ENCODE results near the gene CDSN. TPM values are rescaled to one million over a fixed set of nuclear protein-coding genes. Genes with fewer than 3 reads are reported as not detected.

The CDSN gene
- total and polyA plus RNA-seq, 12 donors: 0.03 to 0.08 TPM; not detected in 10

GRCh38 chr6:31111712-31112111 is 8.5 kb downstream of the CDSN start:
- H3K4me3 ChIP-seq: no peak overlapping the region
- H3K9me3 ChIP-seq (replicated peaks in 1 of 3): no peaks in the 10 kb centered on the region
- peaks cover 4% of the 10 kb centered on the region for H3K27me3 ChIP-seq
- no peak for DNase-seq
- no peak overlapping the region for H3K27ac ChIP-seq
- H3K4me1 ChIP-seq (replicated peaks in 1 of 2): no peaks in the 10 kb centered on the region
- 81 to 90% (median 85%) methylated on average over 6 to 13 of the region's 13 CpGs for WGBS, 4 donors
- intact Hi-C loops (cut with DNase I): no loop called here
- H3K36me3 ChIP-seq (replicated peaks in 1 of 2): no peaks in the 10 kb centered on the region
- no peak for TF ChIP-seq POLR2A (IDR thresholded peaks at IDR 0.05)
- TF ChIP-seq CTCF (IDR thresholded peaks at IDR 0.05): no peak

- Histone ChIP-seq H3K27me3 (peaks cover 4% of the 10 kb centered on the region), H3K9me3 (replicated peaks in 1 of 3) (no peaks in the 10 kb centered on the region), H3K4me1 (replicated peaks in 1 of 2) (no peaks in the 10 kb centered on the region), H3K36me3 (replicated peaks in 1 of 2) (no peaks in the 10 kb centered on the region), H3K27ac (no peak overlapping the region), H3K4me3 (no peak overlapping the region)
- intact Hi-C loops (cut with DNase I): no loop called here
- no peak for DNase-seq
- 70 to 77% (median 74%) methylated on average over 9 to 11 of the region's 11 CpGs for WGBS, 4 donors
- TF ChIP-seq CTCF (IDR thresholded peaks at IDR 0.05) (no peak), POLR2A (IDR thresholded peaks at IDR 0.05) (no peak)
These were observed 9.2 kb downstream of the CDSN start for GRCh38 chr6:31110825-31111582.

GRCh38 chr6:31107052-31107451 is 13.2 kb downstream of the CDSN start:
- TF ChIP-seq CTCF (IDR thresholded peaks at IDR 0.05) (no peak), POLR2A (IDR thresholded peaks at IDR 0.05) (no peak)
- Histone ChIP-seq H3K27me3 (peaks cover 4% of the 10 kb centered on the region), H3K4me3 (no peak overlapping the region), H3K36me3 (replicated peaks in 1 of 2) (no peaks in the 10 kb centered on the region), H3K4me1 (replicated peaks in 1 of 2) (no peaks in the 10 kb centered on the region), H3K9me3 (replicated peaks in 1 of 3) (no peaks in the 10 kb centered on the region), H3K27ac (no peak overlapping the region)
- WGBS, 4 donors: 54 to 74% (median 64%) methylated on average over 4 of the region's 4 CpGs
- DNase-seq: no peak
- intact Hi-C loops (cut with DNase I): no loop called here

GRCh38 chr6:31103136-31103535 is 17.1 kb downstream of the CDSN start:
- Histone ChIP-seq H3K36me3 (replicated peaks in 1 of 2) (no peaks in the 10 kb centered on the region), H3K4me3 (no peak overlapping the region), H3K9me3 (replicated peaks in 1 of 3) (no peaks in the 10 kb centered on the region), H3K27ac (no peak overlapping the region), H3K4me1 (replicated peaks in 1 of 2) (no peaks in the 10 kb centered on the region), H3K27me3 (no peaks in the 10 kb centered on the region)
- TF ChIP-seq CTCF (IDR thresholded peaks at IDR 0.05) (no peak), POLR2A (IDR thresholded peaks at IDR 0.05) (no peak)
- intact Hi-C loops (cut with DNase I): no loop called here
- 78 to 93% (median 88%) methylated on average over 2 of the region's 2 CpGs for WGBS, 4 donors
- DNase-seq: no peak
